SK-N-SH (cell line): ENCODE results near the gene LGR6. TPM values are rescaled to one million over a fixed set of nuclear protein-coding genes. Genes with fewer than 3 reads are reported as not detected.
A peak's percentile ranks its signal among the peaks of the same experiment; 100 is the strongest.

Experiments used
- CTCF ChIA-PET: fragments of 300-600, 350-600 bp; formaldehyde crosslinking; extraction: SDS; loops from one replicate; lab custom pipeline; 2021; lab: Yijun Ruan, JAX
- POLR2A ChIA-PET: fragments of 350-600 bp; sonication (Branson Sonifier 250); formaldehyde crosslinking; extraction: SDS; loops from one replicate; lab custom pipeline; 2020; ENCODE audit warnings: antibody characterized with exemption, inconsistent platforms; lab: Yijun Ruan, JAX
- DNase-seq: peaks from one replicate; pipeline ENCODE4 v3.0.0; 2012
- H2AFZ ChIP-seq: fragments of 200-600 bp; sonication (generic); 2 replicates; pipeline ENCODE4 v1.8.1; 2016; ENCODE audit warnings: antibody characterized with exemption, mild to moderate bottlenecking, low read depth
- H3F3A ChIP-seq: fragments of 200-600 bp; sonication (generic); replicated peaks from 2 replicates; pipeline ENCODE3; 2016; ENCODE audit warnings: antibody characterized with exemption, mild to moderate bottlenecking; ENCODE audit not compliant: insufficient read depth
- H3K27ac ChIP-seq, 2 experiments: fragments of 200-500 bp in 1 of 2; fragments of 200-600 bp in 1 of 2; sonication (Bioruptor generic) in 1 of 2; sonication (generic), shearing (Covaris generic) in 1 of 2; 2 replicates each; pipeline versions ENCODE4 v1.5.1 to v1.6.1; 2014 to 2016; ENCODE audit warnings: low read depth in 2 of 2, inconsistent platforms in 1 of 2, low read length in 1 of 2, mild to moderate bottlenecking in 1 of 2, mixed read lengths in 1 of 2
- H3K27me3 ChIP-seq: fragments of 200-600 bp; sonication (generic), shearing (Covaris generic); 2 replicates; pipeline ENCODE4 v1.6.1; 2016; ENCODE audit warnings: mixed run types; ENCODE audit not compliant: insufficient read depth
- H3K36me3 ChIP-seq, 2 experiments: fragments of 200-500 bp in 1 of 2; fragments of 200-600 bp in 1 of 2; sonication (Bioruptor generic) in 1 of 2; sonication (generic) in 1 of 2; replicated peaks in 1 of 2; 2 replicates each; pipeline versions ENCODE3 to v1.5.1; 2014 to 2016; ENCODE audit warnings: low read length in 1 of 2, mild to moderate bottlenecking in 1 of 2; ENCODE audit not compliant: insufficient read depth in 2 of 2, control insufficient read depth in 1 of 2
- H3K4me1 ChIP-seq, 2 experiments: fragments of 200-500 bp in 1 of 2; fragments of 200-600 bp in 1 of 2; sonication (Bioruptor generic) in 1 of 2; sonication (generic), shearing (Covaris generic) in 1 of 2; 2 replicates each; pipeline versions ENCODE4 v1.5.1 to v1.6.1; 2014 to 2016; ENCODE audit warnings: low read depth in 1 of 2, low read length in 1 of 2, mixed run types in 1 of 2; ENCODE audit not compliant: insufficient read depth in 2 of 2, control insufficient read depth in 1 of 2
- H3K4me2 ChIP-seq: fragments of 200-600 bp; sonication (generic), shearing (Covaris generic); 2 replicates; pipeline ENCODE4 v1.6.1; 2017; ENCODE audit warnings: mixed run types
- H3K4me3 ChIP-seq, 2 experiments: fragments of 200-500 bp in 1 of 2; fragments of 200-600 bp in 1 of 2; sonication (Bioruptor generic) in 1 of 2; sonication (generic), shearing (Covaris generic) in 1 of 2; 2 replicates each; pipeline versions ENCODE4 v1.5.1 to v1.8.1; 2014 to 2016; ENCODE audit warnings: low read depth in 2 of 2, inconsistent platforms in 1 of 2, low read length in 1 of 2, mild to moderate bottlenecking in 1 of 2, mixed read lengths in 1 of 2, moderate library complexity in 1 of 2
- H3K79me2 ChIP-seq: fragments of 200-600 bp; sonication (generic); 2 replicates; pipeline ENCODE4 v1.8.1; 2017; ENCODE audit warnings: mild to moderate bottlenecking; ENCODE audit not compliant: insufficient read depth
- H3K9ac ChIP-seq: fragments of 200-600 bp; sonication (generic); 2 replicates; pipeline ENCODE4 v1.6.1; 2017; ENCODE audit warnings: mixed run types
- H3K9me2 ChIP-seq: fragments of 200-600 bp; sonication (generic); 2 replicates; pipeline ENCODE4 v1.6.1; 2017; ENCODE audit warnings: mixed run types
- H3K9me3 ChIP-seq: fragments of 200-600 bp; sonication (generic); 2 replicates; pipeline ENCODE4 v1.6.1; 2017; ENCODE audit warnings: mixed run types, mild to moderate bottlenecking, moderate library complexity
- H4K20me1 ChIP-seq: fragments of 200-600 bp; sonication (generic); 2 replicates; pipeline ENCODE4 v1.6.1; 2017; ENCODE audit warnings: mild to moderate bottlenecking, mixed run types; ENCODE audit not compliant: insufficient read depth
- CHD2 ChIP-seq: fragments of 150-350 bp; IDR thresholded peaks from 2 replicates; pipeline ENCODE4 v1.6.1; 2018; ENCODE audit warnings: low read length; ENCODE audit not compliant: partially characterized antibody
- EP300 ChIP-seq, 2 experiments: IDR thresholded peaks; 2 replicates each; pipeline versions ENCODE4 v1.4.0 to v1.6.1; 2012; ENCODE audit warnings: borderline replicate concordance in 1 of 2, low read depth in 1 of 2, low read length in 1 of 2
- FOSL2 ChIP-seq: IDR thresholded peaks from 2 replicates; pipeline ENCODE4 v1.4.0; 2012; ENCODE audit warnings: low read depth, mild to moderate bottlenecking, moderate library complexity, borderline replicate concordance
- FOXJ3 ChIP-seq: sonication (generic); formaldehyde crosslinking; IDR thresholded peaks from 2 replicates; pipeline ENCODE4 v1.5.1; 2020; ENCODE audit warnings: mild to moderate bottlenecking, missing genetic modification reagents
- FOXM1 ChIP-seq: IDR thresholded peaks from 2 replicates; pipeline ENCODE4 v1.4.0; 2012; ENCODE audit warnings: low read depth, mild to moderate bottlenecking
- GABPA ChIP-seq: IDR thresholded peaks from 2 replicates; pipeline ENCODE4 v1.4.0; 2012; ENCODE audit warnings: low read depth, mild to moderate bottlenecking
- GATA2 ChIP-seq: sonication (generic); formaldehyde crosslinking; IDR thresholded peaks from 2 replicates; pipeline ENCODE4 v1.5.0; 2020; ENCODE audit warnings: mild to moderate bottlenecking, missing genetic modification reagents
- MEF2A ChIP-seq: IDR thresholded peaks from 2 replicates; pipeline ENCODE4 v1.4.0; 2012; ENCODE audit warnings: low read depth, borderline replicate concordance
- NFIC ChIP-seq: IDR thresholded peaks from 2 replicates; pipeline ENCODE4 v1.4.0; 2012; ENCODE audit warnings: borderline replicate concordance
- RAD21 ChIP-seq: IDR thresholded peaks from 2 replicates; pipeline ENCODE4 v1.6.1; 2012; ENCODE audit warnings: mild to moderate bottlenecking, low read length
- RCOR1 ChIP-seq: fragments of 150-350 bp; IDR thresholded peaks from 2 replicates; pipeline ENCODE4 v1.6.1; 2017; ENCODE audit warnings: antibody characterized with exemption, low read length
- RFX5 ChIP-seq: IDR thresholded peaks from 2 replicates; pipeline ENCODE4 v1.6.1; 2012; ENCODE audit warnings: mild to moderate bottlenecking, improper control_type of control experiment, low read length
- RXRA ChIP-seq: IDR thresholded peaks from 2 replicates; pipeline ENCODE4 v1.4.0; 2012; ENCODE audit warnings: low read depth, mild to moderate bottlenecking, borderline replicate concordance
- SIN3A ChIP-seq: IDR thresholded peaks from 2 replicates; pipeline ENCODE4 v1.6.1; 2012; ENCODE audit warnings: low read depth, mild to moderate bottlenecking, low read length, moderate library complexity, borderline replicate concordance
- TAF1 ChIP-seq: IDR thresholded peaks from 2 replicates; pipeline ENCODE4 v1.6.1; 2012; ENCODE audit warnings: low read depth, mild to moderate bottlenecking, low read length, moderate library complexity, borderline replicate concordance
- TCF12 ChIP-seq: IDR thresholded peaks from 2 replicates; pipeline ENCODE4 v1.4.0; 2012
- YY1 ChIP-seq: IDR thresholded peaks from 2 replicates; pipeline ENCODE4 v1.4.0; 2012; ENCODE audit warnings: low read depth, mild to moderate bottlenecking
- WGBS: methylation state at CpG from one replicate; pipeline ENCODE4 v1.1.6; 2017; ENCODE audit warnings: low lambda C conversion rate; 5-methylcytosine and 5-hydroxymethylcytosine counted together
- polyA plus RNA-seq, 3 experiments: library from polyadenylated mRNA; depleted of rRNA; stranded (reverse); fragments of >200 nt; gene quantifications; 2 replicates each; pipeline ENCODE4 v1.2.3, GENCODE V29; 2012
- TF ChIP-seq, protein P1 (sequence below): fragments of 200-600 bp; sonication (generic); IDR thresholded peaks from 2 replicates; pipeline ENCODE4 v1.6.1; 2017; ENCODE audit warnings: antibody characterized with exemption, mild to moderate bottlenecking, moderate library complexity
- TF ChIP-seq, protein P2 (sequence below): IDR thresholded peaks from 2 replicates; pipeline ENCODE4 v1.4.0; 2012; ENCODE audit warnings: low read depth, borderline replicate concordance
- TF ChIP-seq, protein P3 (sequence below): IDR thresholded peaks from 2 replicates; pipeline ENCODE4; 2012
- TF ChIP-seq, protein P4 (sequence below): IDR thresholded peaks from 2 replicates; pipeline ENCODE4 v1.4.0; 2012; ENCODE audit warnings: low read depth, borderline replicate concordance
- TF ChIP-seq, protein P5 (sequence below): fragments of 150-350 bp; IDR thresholded peaks from 2 replicates; pipeline ENCODE4 v1.6.1; 2017; ENCODE audit warnings: antibody characterized with exemption, low read length, low read depth, borderline replicate concordance
- TF ChIP-seq, protein P6 (sequence below): IDR thresholded peaks from 2 replicates; pipeline ENCODE4 v1.6.1; 2012; ENCODE audit warnings: mild to moderate bottlenecking, low read depth, low read length, moderate library complexity

The LGR6 gene
- polyA plus RNA-seq, 1 of the 3 experiments (the other 2 are of a cell fraction), result 0.03 TPM

DNA sequence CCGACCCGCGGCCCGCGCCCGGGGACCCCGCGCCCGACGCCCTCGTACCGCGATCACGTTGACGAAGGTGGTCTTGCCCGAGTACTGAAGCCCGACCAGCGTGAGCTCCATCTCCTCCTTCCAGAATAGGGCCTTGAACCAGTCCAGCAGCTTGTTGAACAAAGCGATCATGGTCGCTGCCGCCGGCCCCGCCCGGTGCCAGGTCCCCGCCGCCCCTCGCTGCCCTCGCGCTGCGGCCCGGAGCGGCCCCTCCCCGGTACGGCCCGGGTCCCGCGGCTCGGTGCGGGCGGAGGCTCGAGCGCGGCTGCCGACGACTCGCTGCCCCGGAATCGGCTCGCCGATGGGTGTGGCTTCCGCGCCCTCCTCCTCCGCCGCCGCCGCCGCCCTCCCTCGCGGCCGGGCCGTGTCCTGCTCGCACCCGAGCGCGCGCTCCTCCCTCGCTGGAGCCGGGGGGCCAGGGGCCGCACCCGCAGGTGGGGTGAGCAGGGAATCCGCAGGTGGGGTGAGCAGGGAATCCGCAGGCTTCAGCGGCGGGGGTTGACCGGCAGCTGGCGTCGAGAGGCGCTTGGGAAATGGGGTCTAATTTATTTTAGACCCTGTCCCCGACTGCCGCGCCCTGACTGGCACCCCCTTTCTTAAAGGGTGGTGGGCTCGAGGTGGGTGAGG, 49.1 kb upstream of the LGR6 start, which contains the start of gene ARL8A:
Gene ARL8A, minus strand, starts transcription at position 336 of the 666 bp plus-strand sequence. Its CDS starts 165 bp downstream, at position 171.
- H3K9me2 ChIP-seq, result no peaks in the 10 kb centered on the region
- peak within 1 kb of the TSS; percentile 30 to 74; a peak in 2 of 4 replicates for H3K27ac ChIP-seq
- no peaks in the 10 kb centered on the region for H3K9me3 ChIP-seq
- H3K4me2 ChIP-seq, result peak within 1 kb of the TSS; percentile 89
- peaks cover 5% of the 10 kb centered on the region for H3F3A ChIP-seq
- no peaks in the 10 kb centered on the region for H3K27me3 ChIP-seq
- H3K79me2 ChIP-seq, result peaks cover 54% of the 10 kb centered on the region
- no peaks in the 10 kb centered on the region for H3K36me3 ChIP-seq
- DNase-seq, result peak; percentile 93
- CTCF ChIA-PET, result interaction anchor here (0.5 to 2.4 kb wide), 3 partner anchors 9 to 709 kb away, joined by 3 to 14 read pairs (median 3); no protein-coding TSS in a partner anchor
- POLR2A ChIA-PET, result interaction anchor here (0.7 to 0.8 kb wide), 2 partner anchors 9 to 256 kb away, joined by 3 to 4 read pairs; partner anchors contain the start of gene SHISA4
- peaks cover 42% of the 10 kb centered on the region for H4K20me1 ChIP-seq
- peaks cover 8 to 16% of the 10 kb centered on the region in 2 experiments; a peak in 2 of 4 replicates for H3K4me1 ChIP-seq
- peak within 1 kb of the TSS; percentile 87 for H2AFZ ChIP-seq
- 1% methylated on average over 10 of the region's 82 CpGs for WGBS
- H3K9ac ChIP-seq, result peak within 1 kb of the TSS; percentile 90
- peak within 1 kb of the TSS; percentile 87 to 93 for H3K4me3 ChIP-seq
- TF ChIP-seq YY1 (no peak), GABPA (peak; percentile 45; the same call in 1 of the 2 replicates), CHD2 (no peak), MEF2A (no peak), EP300 (IDR thresholded peaks at IDR 0.05; ENCODE audit: borderline replicate concordance in 1 of 2, low read depth in 1 of 2, low read length in 1 of 2) (no peak), TCF12 (no peak), TAF1 (0 out of 2 replicates have a peak, but pooled peaks have one; percentile 9), FOXJ3 (CRISPR knock-in tag) (no peak), GATA2 (CRISPR knock-in tag) (no peak), RFX5 (no peak), RXRA (no peak), RAD21 (no peak), FOXM1 (no peak), RCOR1 (no peak), SIN3A (no peak), NFIC (no peak), FOSL2 (no peak)
- TF ChIP-seq, protein P1, sequence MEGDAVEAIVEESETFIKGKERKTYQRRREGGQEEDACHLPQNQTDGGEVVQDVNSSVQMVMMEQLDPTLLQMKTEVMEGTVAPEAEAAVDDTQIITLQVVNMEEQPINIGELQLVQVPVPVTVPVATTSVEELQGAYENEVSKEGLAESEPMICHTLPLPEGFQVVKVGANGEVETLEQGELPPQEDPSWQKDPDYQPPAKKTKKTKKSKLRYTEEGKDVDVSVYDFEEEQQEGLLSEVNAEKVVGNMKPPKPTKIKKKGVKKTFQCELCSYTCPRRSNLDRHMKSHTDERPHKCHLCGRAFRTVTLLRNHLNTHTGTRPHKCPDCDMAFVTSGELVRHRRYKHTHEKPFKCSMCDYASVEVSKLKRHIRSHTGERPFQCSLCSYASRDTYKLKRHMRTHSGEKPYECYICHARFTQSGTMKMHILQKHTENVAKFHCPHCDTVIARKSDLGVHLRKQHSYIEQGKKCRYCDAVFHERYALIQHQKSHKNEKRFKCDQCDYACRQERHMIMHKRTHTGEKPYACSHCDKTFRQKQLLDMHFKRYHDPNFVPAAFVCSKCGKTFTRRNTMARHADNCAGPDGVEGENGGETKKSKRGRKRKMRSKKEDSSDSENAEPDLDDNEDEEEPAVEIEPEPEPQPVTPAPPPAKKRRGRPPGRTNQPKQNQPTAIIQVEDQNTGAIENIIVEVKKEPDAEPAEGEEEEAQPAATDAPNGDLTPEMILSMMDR, result no peak
- TF ChIP-seq, protein P2, sequence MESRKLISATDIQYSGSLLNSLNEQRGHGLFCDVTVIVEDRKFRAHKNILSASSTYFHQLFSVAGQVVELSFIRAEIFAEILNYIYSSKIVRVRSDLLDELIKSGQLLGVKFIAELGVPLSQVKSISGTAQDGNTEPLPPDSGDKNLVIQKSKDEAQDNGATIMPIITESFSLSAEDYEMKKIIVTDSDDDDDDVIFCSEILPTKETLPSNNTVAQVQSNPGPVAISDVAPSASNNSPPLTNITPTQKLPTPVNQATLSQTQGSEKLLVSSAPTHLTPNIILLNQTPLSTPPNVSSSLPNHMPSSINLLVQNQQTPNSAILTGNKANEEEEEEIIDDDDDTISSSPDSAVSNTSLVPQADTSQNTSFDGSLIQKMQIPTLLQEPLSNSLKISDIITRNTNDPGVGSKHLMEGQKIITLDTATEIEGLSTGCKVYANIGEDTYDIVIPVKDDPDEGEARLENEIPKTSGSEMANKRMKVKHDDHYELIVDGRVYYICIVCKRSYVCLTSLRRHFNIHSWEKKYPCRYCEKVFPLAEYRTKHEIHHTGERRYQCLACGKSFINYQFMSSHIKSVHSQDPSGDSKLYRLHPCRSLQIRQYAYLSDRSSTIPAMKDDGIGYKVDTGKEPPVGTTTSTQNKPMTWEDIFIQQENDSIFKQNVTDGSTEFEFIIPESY, result no peak
- TF ChIP-seq, protein P3, sequence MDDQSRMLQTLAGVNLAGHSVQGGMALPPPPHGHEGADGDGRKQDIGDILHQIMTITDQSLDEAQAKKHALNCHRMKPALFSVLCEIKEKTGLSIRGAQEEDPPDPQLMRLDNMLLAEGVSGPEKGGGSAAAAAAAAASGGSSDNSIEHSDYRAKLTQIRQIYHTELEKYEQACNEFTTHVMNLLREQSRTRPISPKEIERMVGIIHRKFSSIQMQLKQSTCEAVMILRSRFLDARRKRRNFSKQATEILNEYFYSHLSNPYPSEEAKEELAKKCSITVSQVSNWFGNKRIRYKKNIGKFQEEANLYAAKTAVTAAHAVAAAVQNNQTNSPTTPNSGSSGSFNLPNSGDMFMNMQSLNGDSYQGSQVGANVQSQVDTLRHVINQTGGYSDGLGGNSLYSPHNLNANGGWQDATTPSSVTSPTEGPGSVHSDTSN, result no peak
- TF ChIP-seq, protein P4, sequence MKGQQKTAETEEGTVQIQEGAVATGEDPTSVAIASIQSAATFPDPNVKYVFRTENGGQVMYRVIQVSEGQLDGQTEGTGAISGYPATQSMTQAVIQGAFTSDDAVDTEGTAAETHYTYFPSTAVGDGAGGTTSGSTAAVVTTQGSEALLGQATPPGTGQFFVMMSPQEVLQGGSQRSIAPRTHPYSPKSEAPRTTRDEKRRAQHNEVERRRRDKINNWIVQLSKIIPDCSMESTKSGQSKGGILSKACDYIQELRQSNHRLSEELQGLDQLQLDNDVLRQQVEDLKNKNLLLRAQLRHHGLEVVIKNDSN, result no peak
- TF ChIP-seq, protein P5, sequence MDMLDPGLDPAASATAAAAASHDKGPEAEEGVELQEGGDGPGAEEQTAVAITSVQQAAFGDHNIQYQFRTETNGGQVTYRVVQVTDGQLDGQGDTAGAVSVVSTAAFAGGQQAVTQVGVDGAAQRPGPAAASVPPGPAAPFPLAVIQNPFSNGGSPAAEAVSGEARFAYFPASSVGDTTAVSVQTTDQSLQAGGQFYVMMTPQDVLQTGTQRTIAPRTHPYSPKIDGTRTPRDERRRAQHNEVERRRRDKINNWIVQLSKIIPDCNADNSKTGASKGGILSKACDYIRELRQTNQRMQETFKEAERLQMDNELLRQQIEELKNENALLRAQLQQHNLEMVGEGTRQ, result no peak
- TF ChIP-seq, protein P6, sequence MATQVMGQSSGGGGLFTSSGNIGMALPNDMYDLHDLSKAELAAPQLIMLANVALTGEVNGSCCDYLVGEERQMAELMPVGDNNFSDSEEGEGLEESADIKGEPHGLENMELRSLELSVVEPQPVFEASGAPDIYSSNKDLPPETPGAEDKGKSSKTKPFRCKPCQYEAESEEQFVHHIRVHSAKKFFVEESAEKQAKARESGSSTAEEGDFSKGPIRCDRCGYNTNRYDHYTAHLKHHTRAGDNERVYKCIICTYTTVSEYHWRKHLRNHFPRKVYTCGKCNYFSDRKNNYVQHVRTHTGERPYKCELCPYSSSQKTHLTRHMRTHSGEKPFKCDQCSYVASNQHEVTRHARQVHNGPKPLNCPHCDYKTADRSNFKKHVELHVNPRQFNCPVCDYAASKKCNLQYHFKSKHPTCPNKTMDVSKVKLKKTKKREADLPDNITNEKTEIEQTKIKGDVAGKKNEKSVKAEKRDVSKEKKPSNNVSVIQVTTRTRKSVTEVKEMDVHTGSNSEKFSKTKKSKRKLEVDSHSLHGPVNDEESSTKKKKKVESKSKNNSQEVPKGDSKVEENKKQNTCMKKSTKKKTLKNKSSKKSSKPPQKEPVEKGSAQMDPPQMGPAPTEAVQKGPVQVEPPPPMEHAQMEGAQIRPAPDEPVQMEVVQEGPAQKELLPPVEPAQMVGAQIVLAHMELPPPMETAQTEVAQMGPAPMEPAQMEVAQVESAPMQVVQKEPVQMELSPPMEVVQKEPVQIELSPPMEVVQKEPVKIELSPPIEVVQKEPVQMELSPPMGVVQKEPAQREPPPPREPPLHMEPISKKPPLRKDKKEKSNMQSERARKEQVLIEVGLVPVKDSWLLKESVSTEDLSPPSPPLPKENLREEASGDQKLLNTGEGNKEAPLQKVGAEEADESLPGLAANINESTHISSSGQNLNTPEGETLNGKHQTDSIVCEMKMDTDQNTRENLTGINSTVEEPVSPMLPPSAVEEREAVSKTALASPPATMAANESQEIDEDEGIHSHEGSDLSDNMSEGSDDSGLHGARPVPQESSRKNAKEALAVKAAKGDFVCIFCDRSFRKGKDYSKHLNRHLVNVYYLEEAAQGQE, result no peak
